ENCODE results near the gene DRD2.

The DRD2 gene

DNA sequence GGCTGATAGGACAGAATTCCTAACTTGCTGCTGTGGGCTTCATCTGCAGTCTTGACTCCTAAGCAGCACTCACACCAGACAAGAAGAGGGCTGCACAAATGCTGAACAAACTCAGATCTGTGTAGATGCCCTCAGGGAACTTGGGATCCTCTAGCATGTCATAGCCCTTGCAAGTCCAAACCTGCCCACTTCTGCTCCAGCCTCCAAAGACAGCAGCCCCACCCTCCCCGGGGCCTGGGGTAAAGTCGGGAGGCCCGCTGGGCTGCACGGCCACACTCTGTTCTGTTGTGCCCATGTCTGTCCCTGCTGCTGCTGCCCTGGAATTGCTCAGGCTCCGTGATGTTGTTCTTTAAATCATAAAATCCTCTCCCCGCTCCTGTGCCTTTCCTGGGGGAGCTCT, 28.3 kb downstream of the DRD2 start:
- no peak for DNase-seq (ENCODE audit: low read depth in 2 of 2, low spot score in 1 of 2)

DNA sequence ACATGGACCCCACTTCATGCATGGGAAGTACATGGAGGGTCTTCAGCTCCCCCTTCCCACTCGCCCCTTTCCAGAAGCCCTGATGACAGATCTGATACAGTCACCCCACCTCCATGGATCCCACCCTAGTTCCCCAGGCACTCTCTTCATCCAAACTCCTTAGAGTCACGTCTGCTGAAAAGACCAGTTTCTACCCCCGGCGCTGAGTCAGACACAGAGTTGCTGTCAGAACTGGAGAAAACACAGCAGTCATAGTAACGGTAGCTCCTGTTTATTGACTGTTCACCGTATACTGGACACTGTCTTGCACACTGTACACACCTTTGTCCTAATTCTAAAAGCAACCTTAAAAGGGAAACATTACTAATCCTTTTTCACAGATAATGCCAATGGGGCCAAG, 29.1 kb downstream of the DRD2 start:
- no peak for DNase-seq (ENCODE audit: low read depth in 2 of 2, low spot score in 1 of 2)

DNA sequence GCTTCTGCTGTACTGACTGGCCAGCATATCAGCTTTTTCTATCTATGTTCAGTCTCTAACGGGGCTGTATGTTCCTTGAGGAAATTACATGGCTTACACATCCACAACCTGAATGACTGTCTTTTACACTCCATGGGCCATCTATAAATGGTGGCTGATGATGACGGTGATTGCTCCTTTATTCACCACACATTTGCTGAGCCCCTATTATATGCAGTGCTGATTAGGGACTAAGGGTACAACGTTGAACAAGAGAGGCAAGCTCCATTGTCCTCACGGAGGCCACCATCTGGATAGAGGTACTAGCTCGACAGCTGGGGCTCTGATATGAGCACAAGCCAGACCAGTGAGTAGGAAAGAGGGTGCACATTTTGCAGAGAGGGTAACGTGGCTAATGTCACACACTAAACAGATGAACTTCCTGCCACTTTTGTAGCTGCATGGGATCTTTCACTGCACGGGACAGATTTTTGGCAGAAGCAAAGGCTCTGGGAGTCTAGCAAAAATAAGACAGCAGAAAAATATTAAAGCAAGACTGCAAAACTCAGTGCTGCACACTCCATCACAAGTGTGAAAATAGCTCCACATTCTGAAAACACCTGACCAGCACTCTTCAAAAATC, 30.6 kb downstream of the DRD2 start:
- no peak for DNase-seq (ENCODE audit: low read depth in 2 of 2, low spot score in 1 of 2)

DNA sequence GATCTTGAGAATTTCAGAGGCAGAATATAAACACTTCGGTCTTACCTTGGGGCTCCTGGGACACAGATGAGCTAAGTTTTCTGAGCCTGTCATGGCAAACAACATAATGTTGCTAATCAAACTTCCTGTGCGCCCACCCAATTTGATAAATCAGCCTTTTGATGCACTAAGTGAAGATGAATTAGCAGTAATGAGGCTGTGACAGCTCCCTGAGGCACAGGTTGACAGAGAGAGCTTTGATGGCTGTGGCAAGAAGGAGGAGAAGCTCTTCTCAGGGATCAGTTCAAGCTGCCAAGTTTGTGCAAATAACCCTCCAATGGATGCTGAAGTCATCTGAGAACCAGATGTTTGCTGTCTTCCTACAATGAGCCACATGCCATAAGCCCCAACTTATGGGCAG, 34.4 kb downstream of the DRD2 start:
- DNase-seq (ENCODE audit: low read depth in 2 of 2, low spot score in 1 of 2), result no peak

DNA sequence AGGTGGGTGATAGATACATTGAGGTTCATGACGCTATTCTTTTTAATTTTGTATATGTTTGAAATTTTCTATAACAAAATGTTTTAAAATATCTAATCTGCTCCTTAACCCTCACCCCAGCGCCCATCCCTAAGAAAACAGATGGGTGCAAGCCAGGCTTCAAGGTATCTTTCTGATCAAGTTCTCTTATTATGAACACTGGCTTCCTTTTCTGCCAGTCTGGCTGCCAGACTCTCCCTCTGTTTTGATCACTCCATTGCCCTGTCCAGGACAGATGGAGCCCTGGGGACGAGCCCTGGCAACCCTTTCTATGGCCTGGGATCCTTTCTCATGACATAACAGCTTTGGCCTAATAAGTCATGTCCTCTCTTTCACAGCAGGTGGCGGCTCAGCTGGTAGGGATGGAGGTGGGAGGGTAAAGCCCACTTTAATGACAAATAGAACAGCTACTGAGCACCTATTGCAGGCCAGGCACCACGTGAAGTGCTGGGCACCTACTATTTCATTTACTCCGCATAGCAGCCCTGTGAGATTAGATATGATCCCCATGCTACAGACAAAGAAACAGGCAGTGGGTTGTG, 38.4 kb downstream of the DRD2 start:
- no peak for DNase-seq (ENCODE audit: low read depth in 2 of 2, low spot score in 1 of 2)

- no peak for DNase-seq (ENCODE audit: low read depth in 2 of 2, low spot score in 1 of 2)
These were observed 39.8 kb downstream of the DRD2 start for GRCh38 chr11:113435190-113435968.

DNA sequence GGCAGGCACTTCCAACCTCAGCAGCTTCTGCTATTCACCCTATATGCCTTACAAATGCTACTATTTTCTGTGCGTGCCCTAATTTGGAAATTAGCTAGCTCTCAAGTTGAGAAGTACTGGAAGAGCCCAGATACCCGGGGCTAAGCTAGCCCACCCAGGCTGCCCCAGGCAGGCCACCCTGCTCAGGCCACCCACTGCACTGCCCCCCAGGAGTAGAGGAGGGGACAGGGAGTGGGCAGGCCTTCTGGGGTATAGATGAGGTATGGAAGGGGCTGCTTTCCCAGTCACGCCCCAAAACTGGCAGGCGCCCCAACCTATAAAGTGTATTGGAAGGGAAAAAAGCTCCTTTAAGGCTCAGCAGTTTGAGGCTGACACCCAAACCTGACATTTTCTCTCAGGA, 43.5 kb downstream of the DRD2 start:
- DNase-seq (ENCODE audit: low read depth in 2 of 2, low spot score in 1 of 2), result no peak

- DNase-seq (ENCODE audit: low read depth in 2 of 2, low spot score in 1 of 2), result no peak
These were observed 48.5 kb downstream of the DRD2 start for GRCh38 chr11:113426686-113427085.

DNA sequence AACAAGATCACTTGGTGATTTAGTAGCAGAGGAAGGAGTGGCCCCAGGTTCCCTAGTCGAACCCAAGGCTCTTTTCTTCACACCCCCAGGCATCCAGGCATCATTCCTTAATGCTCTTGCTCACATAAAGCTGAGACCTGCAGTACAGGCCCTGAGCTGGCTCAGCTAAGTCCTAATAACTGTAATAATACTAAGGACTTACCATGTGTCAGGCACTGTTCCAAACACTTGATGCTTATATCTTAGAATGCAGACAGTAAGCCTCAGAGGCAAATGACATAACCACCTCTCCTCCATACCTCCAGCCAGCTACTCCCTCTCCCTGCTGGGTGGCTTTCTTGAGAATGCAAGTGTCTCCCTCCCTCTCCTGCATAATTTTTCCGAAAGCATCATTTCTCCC, 54.4 kb downstream of the DRD2 start:
- no peak for DNase-seq (ENCODE audit: low read depth in 2 of 2, low spot score in 1 of 2)

DNA sequence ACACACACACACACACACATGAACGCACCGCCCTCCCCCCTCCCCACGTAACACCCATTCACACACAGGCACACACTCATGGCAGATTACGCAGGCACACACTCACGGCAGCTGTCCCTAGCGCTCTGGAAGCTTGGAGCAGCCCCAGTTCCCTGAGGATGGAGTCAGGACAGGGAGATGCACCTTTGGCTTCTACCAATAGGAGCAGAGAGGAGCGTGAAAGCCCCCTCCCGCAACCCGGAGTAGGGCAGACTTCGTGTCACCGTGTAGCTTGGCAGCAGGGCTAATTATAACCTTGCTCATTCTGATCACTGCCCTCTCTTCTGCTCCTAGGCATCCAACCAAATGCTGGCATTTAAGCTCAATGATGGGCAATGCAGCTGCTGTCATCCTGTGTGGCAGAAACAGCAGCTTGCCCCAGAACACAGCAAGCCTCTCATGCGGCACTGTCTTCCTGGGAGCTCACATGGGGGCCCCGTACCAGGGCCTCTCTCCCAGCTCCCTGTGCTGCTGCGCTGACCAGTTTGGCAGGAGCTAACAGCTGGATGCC, 55.7 kb downstream of the DRD2 start:
- no peak for DNase-seq (ENCODE audit: low read depth in 2 of 2, low spot score in 1 of 2)

GRCh38 chr11:113417428-113417827, 57.8 kb downstream of the DRD2 start:
- no peak for DNase-seq (ENCODE audit: low read depth in 2 of 2, low spot score in 1 of 2)

- DNase-seq (ENCODE audit: low read depth in 2 of 2, low spot score in 1 of 2), result no peak
These were observed 59.9 kb downstream of the DRD2 start for GRCh38 chr11:113415343-113415742.

GRCh38 chr11:113412675-113413074, 62.5 kb downstream of the DRD2 start:
- no peak for DNase-seq (ENCODE audit: low read depth in 2 of 2, low spot score in 1 of 2)

DNA sequence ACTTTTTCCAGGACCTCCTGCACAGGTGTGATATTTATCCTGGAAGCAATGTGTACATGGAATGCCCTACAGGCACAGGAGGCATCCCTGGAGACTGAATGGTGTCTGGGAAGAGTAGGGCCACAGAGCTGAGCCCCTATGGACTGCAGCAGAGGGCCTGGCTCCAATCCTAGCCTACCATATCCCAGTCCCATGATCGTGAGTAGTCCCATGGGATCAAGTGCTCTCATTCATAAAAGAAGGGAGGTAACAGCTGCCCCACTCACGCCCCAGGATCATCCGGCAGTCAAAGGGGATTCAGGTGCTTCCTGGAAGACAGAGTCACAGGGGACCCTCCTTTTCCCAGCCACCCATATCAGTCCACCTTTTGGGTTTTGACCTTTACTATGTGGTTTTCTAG, 63.7 kb downstream of the DRD2 start:
- no peak for DNase-seq (ENCODE audit: low read depth in 2 of 2, low spot score in 1 of 2)

- no peak for DNase-seq (ENCODE audit: low read depth in 2 of 2, low spot score in 1 of 2)
These were observed 64.6 kb downstream of the DRD2 start for GRCh38 chr11:113410414-113411135.

GRCh38 chr11:113409526-113409925, 65.7 kb downstream of the DRD2 start:
- DNase-seq (ENCODE audit: low read depth in 2 of 2, low spot score in 1 of 2), result no peak

DNA sequence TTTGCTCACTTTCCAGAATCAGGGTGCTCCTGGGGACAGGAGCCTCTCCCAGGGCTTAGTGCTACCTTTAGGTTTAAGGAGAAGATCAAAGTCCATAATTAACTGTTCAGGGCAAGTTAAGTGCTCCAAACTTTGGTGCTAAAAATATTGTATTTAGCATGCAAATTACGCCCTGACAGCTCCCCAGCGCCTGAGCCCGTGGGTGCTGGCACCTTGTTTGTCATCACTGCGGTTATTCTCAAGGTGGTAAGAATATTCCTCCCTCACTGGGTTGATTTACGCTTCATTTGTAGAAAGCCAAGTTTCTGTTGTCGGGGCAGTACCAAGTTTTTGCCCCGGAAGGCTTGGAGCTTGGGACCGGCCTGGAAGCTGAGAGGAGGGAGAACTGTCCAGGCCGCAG, 66.3 kb downstream of the DRD2 start:
- no peak for DNase-seq (ENCODE audit: low read depth in 2 of 2, low spot score in 1 of 2)

DNA sequence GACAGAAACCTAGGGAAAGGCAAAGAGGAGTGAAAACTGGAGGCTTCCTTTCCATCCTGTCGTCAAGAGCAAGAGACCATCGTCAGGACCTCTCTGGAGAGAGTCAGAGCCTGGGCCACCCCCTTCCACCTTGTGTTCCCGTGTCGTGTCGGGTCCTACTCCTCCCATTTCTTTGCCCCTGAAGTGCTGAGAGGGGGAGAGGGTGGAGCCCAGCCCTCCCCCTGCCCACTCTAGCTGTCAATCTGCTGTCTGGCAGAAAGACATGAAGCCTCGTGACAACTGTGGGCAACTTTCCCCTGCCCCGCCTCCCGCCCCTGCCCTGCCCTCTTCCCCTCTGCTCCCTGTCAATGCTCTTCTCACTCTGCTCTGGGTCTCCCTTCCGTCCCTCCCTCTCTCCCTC, 67.0 kb downstream of the DRD2 start:
- no peak for DNase-seq (ENCODE audit: low read depth in 2 of 2, low spot score in 1 of 2)

GRCh38 chr11:113407163-113407562, 68.0 kb downstream of the DRD2 start:
- DNase-seq (ENCODE audit: low read depth in 2 of 2, low spot score in 1 of 2), result no peak

GRCh38 chr11:113405724-113406478, 69.3 kb downstream of the DRD2 start:
- DNase-seq (ENCODE audit: low read depth in 2 of 2, low spot score in 1 of 2), result no peak

DNA sequence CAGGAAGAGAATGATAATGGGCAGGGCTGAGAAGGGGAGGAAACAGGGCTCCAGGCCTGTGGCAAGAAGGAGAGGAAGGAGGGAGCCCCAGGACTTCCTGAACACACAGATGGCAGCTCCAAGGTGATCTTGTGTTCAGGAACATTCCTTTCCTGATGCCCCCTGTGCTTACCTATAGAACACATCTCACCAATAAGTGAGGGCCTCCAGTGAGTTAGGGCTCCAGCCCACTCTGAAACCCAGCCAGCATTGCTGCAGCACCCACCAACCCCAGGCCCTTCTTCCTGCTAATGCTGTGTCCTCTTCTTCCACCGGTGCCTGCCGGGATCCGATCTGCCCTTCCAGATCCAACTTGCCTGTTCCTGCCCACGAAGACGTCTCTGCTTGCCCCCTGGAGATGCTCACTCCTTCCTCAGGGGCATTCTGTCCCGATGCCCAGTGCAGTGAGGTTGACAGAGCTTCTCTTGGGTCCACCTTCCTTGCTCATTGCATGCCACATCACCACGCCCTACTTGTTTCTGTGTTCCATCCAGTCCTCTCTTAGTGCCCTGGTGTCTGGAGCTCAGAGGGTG, 70.3 kb downstream of the DRD2 start:
- DNase-seq (ENCODE audit: low read depth in 2 of 2, low spot score in 1 of 2), result no peak
